Spleen (tissue), 11 donors: ENCODE results near the gene SGIP1. TPM values are rescaled to one million over a fixed set of nuclear protein-coding genes. Genes with fewer than 3 reads are reported as not detected.
"Not testable (repeated sequence)": the region's sequence is repeated elsewhere in the genome, so short reads cannot be mapped to it uniquely, and the experiment has no call there.

Source experiments
- DNase-seq: peaks from one replicate; pipeline ENCODE4 v3.0.0-alpha.2; 2020
- H3K27ac ChIP-seq, 8 donors: fragments of 200-600 bp; sonication (generic) in 7 of 8; 1 replicate in 4 of 8; 2 replicates in 4 of 8; pipeline versions ENCODE4 v1.5.0 to v1.8.0; 2016 to 2021; ENCODE audit warnings: inconsistent platforms in 4 of 8, mild to moderate bottlenecking in 4 of 8, moderate library complexity in 1 of 8
- H3K27me3 ChIP-seq, 7 donors: fragments of 200-600 bp; sonication (generic) in 6 of 7; replicated peaks in 1 of 7; 1 replicate in 4 of 7; 2 replicates in 3 of 7; pipeline versions ENCODE4 v1.5.0 to v1.8.0; 2016 to 2021; ENCODE audit warnings: inconsistent platforms in 3 of 7, mild to moderate bottlenecking in 1 of 7
- H3K36me3 ChIP-seq, 6 donors: fragments of 200-600 bp; sonication (generic) in 5 of 6; 1 replicate in 4 of 6; 2 replicates in 2 of 6; pipeline versions ENCODE4 v1.5.0 to v1.8.0; 2016 to 2021; ENCODE audit warnings: inconsistent platforms in 2 of 6
- H3K4me1 ChIP-seq, 6 donors: fragments of 200-600 bp; sonication (generic) in 5 of 6; 1 replicate in 3 of 6; 2 replicates in 3 of 6; pipeline versions ENCODE4 v1.5.0 to v1.8.0; 2016 to 2021; ENCODE audit warnings: inconsistent platforms in 3 of 6
- H3K4me3 ChIP-seq, 8 donors: fragments of 200-600 bp; sonication (generic) in 7 of 8; 1 replicate in 4 of 8; 2 replicates in 4 of 8; pipeline versions ENCODE4 v1.5.0 to v1.8.0; 2016 to 2021; ENCODE audit warnings: inconsistent platforms in 4 of 8, mild to moderate bottlenecking in 4 of 8, moderate library complexity in 2 of 8
- H3K9me3 ChIP-seq, 8 donors: fragments of 200-600 bp; sonication (generic) in 7 of 8; 1 replicate in 4 of 8; 2 replicates in 4 of 8; pipeline versions ENCODE4 v1.5.0 to v1.8.0; 2016 to 2021; ENCODE audit warnings: inconsistent platforms in 4 of 8
- POLR2A ChIP-seq, 3 donors: fragments of 450-650 bp; IDR thresholded peaks; one replicate each; pipeline ENCODE4 v1.5.1; 2017; ENCODE audit warnings: antibody characterized with exemption in 3 of 3, mild to moderate bottlenecking in 1 of 3
- POLR2AphosphoS5 ChIP-seq, 3 donors: sonication (generic); formaldehyde crosslinking; IDR thresholded peaks; one replicate each; pipeline ENCODE4 v1.5.1; 2017; ENCODE audit warnings: antibody characterized with exemption in 3 of 3
- WGBS, 5 donors: extraction: QIAGEN DNeasy Blood & Tissue Kit in 3 of 5; methylation state at CpG; one replicate each; pipeline versions ENCODE4 v1.1.5 to v1.1.7; 2013 to 2018; 5-methylcytosine and 5-hydroxymethylcytosine counted together
- intact Hi-C: fragments of 100-400 bp; cut with DNase I; formaldehyde crosslinking; loops from one replicate; pipeline ENCODE4 v1.15.0; 2023; ENCODE audit warnings: low total_unique reads
- polyA plus RNA-seq, 3 donors: library from polyadenylated mRNA; stranded (reverse); fragments of 200-250 nt; gene quantifications; one replicate each; pipeline ENCODE4 v1.2.1, GENCODE V29; 2013
- total RNA-seq, 7 donors: library from RNA; depleted of rRNA in 3 of 7; stranded (reverse); fragments of >200 nt in 3 of 7; fragmentation: NEBNext Ultra II Directional in 4 of 7; extraction: Animal tissue kit (Norgen Biotek cat#: 25700) in 4 of 7; gene quantifications; one replicate each; pipeline versions ENCODE4 v1.1.0 to v1.2.1, GENCODE V29; 2016 to 2021
- TF ChIP-seq, protein P1 (sequence below), 11 experiments: fragments of 200-600 bp in 7 of 11; fragments of 450-650 bp in 4 of 11; sonication (generic) in 4 of 11; IDR thresholded peaks in 8 of 11; conservative IDR thresholded peaks in 3 of 11; 1 replicate in 7 of 11; 2 replicates in 4 of 11; pipeline versions ENCODE4 v1.4.0 to v1.8.0; 2016 to 2021; ENCODE audit warnings: antibody characterized with exemption in 11 of 11, inconsistent platforms in 4 of 11, mild to moderate bottlenecking in 1 of 11
- donor health status: healthy with polysubstance abuse.
- donor health status: DM: no; HTN: no; CAD: no; lungs with moderate emphysema.
- donor health status: DM: no; HTN: no; CAD: no.
- donor health status: Bipolar disorder and iron deficiency.
- donor health status: healthy.
- donor health status: DM: no; HTN: no; CAD: no.
- donor health status: DM: yes; HTN: yes; CAD: no.

Gene SGIP1
- total and polyA plus RNA-seq, 10 donors: 0.13 to 1.6 (median 0.74) TPM; not detected in 2

DNA sequence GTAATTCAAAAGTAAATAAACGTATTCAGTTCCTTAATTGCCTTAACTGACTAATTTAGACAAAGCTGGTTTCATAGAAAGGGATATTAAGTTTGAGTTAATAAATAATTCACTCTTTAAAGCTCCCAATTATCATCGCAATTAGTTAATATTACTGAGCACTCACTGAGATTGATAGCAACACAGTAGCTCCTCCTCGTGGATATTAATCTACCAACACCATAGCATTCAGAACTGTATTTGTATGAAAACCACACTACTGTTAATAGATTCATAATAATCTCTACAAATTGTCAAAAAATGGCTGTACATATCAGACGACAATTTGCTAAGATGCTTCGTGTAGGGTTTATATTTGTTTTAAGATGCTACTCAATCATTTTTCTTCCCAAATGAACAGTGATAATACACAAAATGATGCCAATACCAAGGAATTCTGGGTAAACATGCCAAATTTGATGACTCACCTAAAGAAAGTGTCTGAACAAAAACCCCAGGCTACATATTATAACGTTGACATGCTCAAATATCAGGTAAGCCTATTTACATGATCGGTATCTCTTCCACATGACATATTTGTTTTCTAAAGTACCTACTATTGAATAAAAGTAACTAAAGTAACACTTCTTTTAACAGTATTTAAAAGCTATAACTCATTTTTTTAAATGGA is 199.5 kb downstream of the SGIP1 start:
- TF ChIP-seq POLR2AphosphoS5 (IDR thresholded peaks at IDR 0.05) (no peak), POLR2A (IDR thresholded peaks at IDR 0.05) (no peak)
- TF ChIP-seq, protein P1, sequence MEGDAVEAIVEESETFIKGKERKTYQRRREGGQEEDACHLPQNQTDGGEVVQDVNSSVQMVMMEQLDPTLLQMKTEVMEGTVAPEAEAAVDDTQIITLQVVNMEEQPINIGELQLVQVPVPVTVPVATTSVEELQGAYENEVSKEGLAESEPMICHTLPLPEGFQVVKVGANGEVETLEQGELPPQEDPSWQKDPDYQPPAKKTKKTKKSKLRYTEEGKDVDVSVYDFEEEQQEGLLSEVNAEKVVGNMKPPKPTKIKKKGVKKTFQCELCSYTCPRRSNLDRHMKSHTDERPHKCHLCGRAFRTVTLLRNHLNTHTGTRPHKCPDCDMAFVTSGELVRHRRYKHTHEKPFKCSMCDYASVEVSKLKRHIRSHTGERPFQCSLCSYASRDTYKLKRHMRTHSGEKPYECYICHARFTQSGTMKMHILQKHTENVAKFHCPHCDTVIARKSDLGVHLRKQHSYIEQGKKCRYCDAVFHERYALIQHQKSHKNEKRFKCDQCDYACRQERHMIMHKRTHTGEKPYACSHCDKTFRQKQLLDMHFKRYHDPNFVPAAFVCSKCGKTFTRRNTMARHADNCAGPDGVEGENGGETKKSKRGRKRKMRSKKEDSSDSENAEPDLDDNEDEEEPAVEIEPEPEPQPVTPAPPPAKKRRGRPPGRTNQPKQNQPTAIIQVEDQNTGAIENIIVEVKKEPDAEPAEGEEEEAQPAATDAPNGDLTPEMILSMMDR (IDR thresholded peaks at IDR 0.05 in 8 of 11, conservative IDR thresholded peaks at IDR 0.05 in 3 of 11): no peak
- Histone ChIP-seq H3K36me3 (no peaks in the 10 kb centered on the region), H3K9me3 (no peaks in the 10 kb centered on the region), H3K27me3 (no peaks in the 10 kb centered on the region), H3K4me3 (no peak overlapping the region), H3K27ac (peak overlapping the region in 1 of 8 donors; percentile 61), H3K4me1 (peaks cover 0 to 10% (median 0%) of the 10 kb centered on the region in 6 donors)
- WGBS, 5 donors: 56 to 75% (median 64%) methylated on average over 7 of the region's 7 CpGs
- intact Hi-C loops: no loop called here
- DNase-seq: no peak

DNA sequence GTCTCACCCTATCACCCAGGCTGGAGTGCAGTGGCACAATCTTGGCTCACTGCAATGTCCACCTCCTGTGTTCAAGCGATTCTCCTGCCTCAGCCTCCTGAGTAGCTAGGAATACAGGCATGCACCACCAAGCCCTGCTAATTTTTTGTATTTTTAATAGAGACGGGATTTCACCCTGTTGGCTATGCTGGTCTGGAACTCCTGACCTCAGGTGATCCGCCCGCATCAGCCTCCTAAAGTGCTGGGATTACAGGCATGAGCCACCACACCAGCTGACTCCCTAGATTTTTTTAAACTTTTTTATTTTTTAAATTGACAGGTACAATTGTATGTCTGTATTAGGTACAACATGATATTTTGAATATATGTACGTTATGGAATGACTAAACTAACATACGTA is 200.6 kb downstream of the SGIP1 start:
- H3K4me3 ChIP-seq, H3K9me3 ChIP-seq, DNase-seq, H3K27me3 ChIP-seq, H3K27ac ChIP-seq, H3K36me3 ChIP-seq, intact Hi-C loops: not testable (repeated sequence)
- 73 to 80% (median 76%) methylated on average over 6 of the region's 6 CpGs for WGBS, 5 donors
- peaks cover 0 to 13% (median 0%) of the 10 kb centered on the region in 6 donors for H3K4me1 ChIP-seq

DNA sequence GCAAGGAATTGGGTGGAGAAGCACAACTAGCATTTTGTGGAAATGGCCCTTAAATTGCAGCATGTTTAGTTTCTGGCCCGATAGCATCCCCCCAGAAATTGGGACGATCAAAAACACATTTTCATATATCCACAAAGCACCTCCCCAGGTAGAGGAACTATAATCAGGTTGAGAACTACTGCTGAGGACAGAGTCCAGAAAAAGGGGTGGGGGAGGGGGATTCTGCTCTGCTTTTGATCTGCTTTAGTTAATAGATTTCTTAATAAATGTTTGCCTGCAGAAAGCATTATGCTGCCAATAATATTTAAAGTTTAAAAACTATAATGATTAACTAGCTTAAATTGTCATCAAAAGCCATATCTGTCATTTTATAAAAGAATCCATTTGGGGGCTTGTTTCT is 203.9 kb downstream of the SGIP1 start:
- Histone ChIP-seq H3K27ac (no peak overlapping the region), H3K36me3 (no peaks in the 10 kb centered on the region), H3K4me1 (peaks cover 0 to 11% (median 0%) of the 10 kb centered on the region in 6 donors), H3K27me3 (no peaks in the 10 kb centered on the region), H3K9me3 (no peaks in the 10 kb centered on the region), H3K4me3 (no peak overlapping the region)
- no peak for DNase-seq
- TF ChIP-seq POLR2A (IDR thresholded peaks at IDR 0.05) (no peak), POLR2AphosphoS5 (IDR thresholded peaks at IDR 0.05) (no peak)
- TF ChIP-seq, protein P1 (IDR thresholded peaks at IDR 0.05 in 8 of 11, conservative IDR thresholded peaks at IDR 0.05 in 3 of 11): no peak
- WGBS, 5 donors: 84 to 97% (median 90%) methylated on average over 2 of the region's 2 CpGs
- intact Hi-C loops: no loop called here

DNA sequence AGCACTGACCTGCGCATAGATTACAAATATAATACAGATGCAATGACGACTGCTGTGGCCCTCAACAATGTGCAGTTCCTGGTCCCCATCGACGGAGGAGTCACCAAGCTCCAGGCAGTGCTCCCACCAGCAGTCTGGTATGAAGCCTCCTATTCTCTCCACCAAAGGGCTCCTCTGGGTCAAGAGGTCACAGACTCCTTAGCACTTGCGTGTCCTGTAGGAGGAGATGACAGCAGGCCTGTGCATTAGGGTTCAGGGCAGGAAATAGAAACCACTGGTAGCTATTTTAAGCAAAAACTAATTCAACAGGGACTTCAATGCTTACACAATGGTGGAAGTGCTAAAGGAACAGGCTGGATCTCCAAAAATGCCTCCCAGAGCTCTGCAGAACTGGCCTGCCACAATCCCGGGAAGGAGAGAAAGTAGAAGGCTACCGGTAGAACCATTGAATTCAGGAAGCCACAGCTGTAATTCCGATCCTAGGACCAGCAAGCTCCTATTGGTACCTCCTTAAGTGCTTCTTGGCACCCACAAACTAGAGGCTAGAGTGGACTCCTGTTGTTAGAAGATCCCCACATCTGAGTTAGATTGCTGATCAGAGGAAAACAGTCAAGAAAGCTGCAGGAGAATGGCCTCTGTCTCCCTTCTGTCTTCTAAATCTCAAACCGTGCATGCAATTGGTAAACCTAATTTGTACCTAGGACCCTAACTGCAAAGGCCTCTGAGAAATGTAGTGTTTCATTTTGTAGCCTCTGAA is 205.6 kb downstream of the SGIP1 start:
- DNase-seq: no peak
- Histone ChIP-seq H3K27me3 (no peaks in the 10 kb centered on the region), H3K27ac (no peak overlapping the region), H3K9me3 (no peaks in the 10 kb centered on the region), H3K4me1 (peaks cover 0 to 7% (median 0%) of the 10 kb centered on the region in 6 donors), H3K36me3 (no peaks in the 10 kb centered on the region), H3K4me3 (no peak overlapping the region)
- intact Hi-C loops: no loop called here
- TF ChIP-seq, protein P1 (IDR thresholded peaks at IDR 0.05 in 8 of 11, conservative IDR thresholded peaks at IDR 0.05 in 3 of 11): no peak
- TF ChIP-seq POLR2A (IDR thresholded peaks at IDR 0.05): no peak
- no peak for TF ChIP-seq POLR2AphosphoS5 (IDR thresholded peaks at IDR 0.05)
- 44 to 63% (median 58%) methylated on average over 9 of the region's 9 CpGs for WGBS, 5 donors
